ENCODE results near the gene ZNF70.

DNA sequence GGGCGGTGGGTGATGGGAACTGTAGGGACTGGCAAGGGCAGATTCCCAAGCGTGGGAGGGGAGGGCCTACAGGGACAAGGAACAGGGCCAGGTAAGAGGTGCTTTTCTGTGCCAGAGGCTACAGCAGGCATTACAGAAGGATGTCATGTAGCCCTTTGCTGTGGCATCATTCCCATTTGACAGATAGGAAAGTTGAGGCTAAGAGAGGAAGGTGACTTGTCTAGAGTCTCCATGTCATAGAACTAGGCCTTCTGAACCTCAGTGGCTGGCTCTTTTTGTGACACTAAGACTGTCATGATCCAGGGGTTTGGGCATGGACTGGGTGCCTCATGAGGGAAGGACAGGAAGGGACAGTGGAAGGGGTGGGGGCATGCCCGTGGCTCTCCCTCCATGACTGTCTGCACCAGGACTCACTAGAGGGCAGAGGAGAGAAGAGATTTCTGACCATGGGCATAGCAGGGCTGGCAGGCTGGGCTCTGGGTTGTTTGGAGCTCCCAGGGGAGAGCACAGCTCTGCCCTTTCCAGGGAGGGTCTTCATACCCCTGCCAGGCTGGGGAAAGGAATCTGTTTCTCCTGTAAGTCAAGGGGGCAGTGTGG lies 25.0 kb upstream of the ZNF70 start:
- TF ChIP-seq CTCF (conservative IDR thresholded peaks at IDR 0.05) (no peak), EZH2 (IDR thresholded peaks at IDR 0.05; ENCODE audit: low read depth) (no peak)

Data from PC-9 (cell line).